ENCODE results near the gene SLC27A5. TPM values are rescaled to one million over a fixed set of nuclear protein-coding genes. Genes with fewer than 3 reads are reported as not detected.

SLC27A5 gene
- total and polyA plus RNA-seq, 2 of the 13 experiments (the other 11 are each of a cell fraction or from before 2014, with no cell fraction given): 30.3 to 40.2 TPM

DNA sequence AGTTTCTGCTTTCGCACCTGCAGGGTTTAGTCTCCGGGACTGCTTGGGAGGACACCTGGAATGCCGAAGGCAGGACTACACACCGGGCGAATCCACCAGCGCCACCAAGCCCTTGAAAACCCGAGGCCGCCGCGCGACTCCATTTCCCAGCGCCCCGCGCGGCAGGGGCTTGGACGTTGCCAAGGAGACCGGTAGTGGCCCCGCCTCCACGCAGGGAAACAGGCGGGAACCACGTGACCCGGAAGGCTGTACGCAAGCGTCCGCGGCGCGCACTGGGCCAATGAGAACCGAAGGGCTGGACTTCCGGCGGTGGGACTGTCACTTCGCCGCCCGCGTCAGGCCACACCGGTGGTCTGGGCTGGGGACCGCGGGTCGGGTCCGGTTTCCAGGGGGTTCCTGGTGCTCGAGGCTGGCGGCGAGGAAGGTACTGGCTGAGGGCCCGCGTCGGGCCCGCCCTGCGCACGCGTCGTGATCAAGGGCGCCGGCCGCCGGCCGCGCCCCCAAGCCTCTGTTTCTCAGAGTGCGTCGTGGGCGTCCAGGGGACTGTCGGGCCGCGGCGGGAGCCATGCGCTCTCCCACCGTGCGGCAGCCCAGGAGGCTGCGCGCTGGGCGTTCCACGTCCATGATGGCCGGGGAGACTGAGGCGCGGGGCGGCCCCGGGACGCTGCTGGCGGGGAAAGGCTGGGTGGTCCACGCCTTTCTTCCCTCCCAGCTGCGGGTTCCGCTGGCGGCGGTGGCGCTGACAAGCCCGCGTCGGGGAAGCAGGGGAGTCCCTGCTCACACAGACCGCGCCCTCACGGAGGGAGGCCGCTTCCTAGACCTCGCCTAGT is 44.8 kb downstream of the SLC27A5 start, which contains the start of gene ZNF324:
ZNF324 (plus strand) TSS at position 321 of the 830 bp plus-strand sequence. CDS start 2,106 bp downstream, outside the sequence.
- peak; percentile 89 for ATAC-seq
- H3K4me3 ChIP-seq (replicated peaks in 1 of 3; ENCODE audit: insufficient read depth in 1 of 3, low read depth in 2 of 3, low read length in 3 of 3): peak within 1 kb of the TSS; percentile 71 to 93 (median 86)
- peaks cover 2 to 11% of the 10 kb centered on the region in 2 experiments; a peak in 3 of 5 replicates for H3K36me3 ChIP-seq (replicated peaks in 1 of 2; ENCODE audit: control insufficient read depth in 1 of 2, insufficient read depth in 2 of 2, low read length in 2 of 2)
- peak within 1 kb of the TSS; percentile 51 for H3K27ac ChIP-seq (ENCODE audit: extremely low read length, insufficient read depth, low read length)
- POLR2A ChIA-PET: interaction anchor here (1.4 kb wide), 1 partner anchor 47 kb away, joined by 4 read pairs; no protein-coding TSS in a partner anchor
- no peaks in the 10 kb centered on the region for H3K9me3 ChIP-seq (ENCODE audit: low read length)
- peak within 1 kb of the TSS; percentile 74 for H3K9ac ChIP-seq (ENCODE audit: insufficient read depth, low read depth, low read length)
- H2AFZ ChIP-seq (ENCODE audit: low read length): peak within 1 kb of the TSS; percentile 80
- intact Hi-C loops (cut with micrococcal nuclease; ENCODE audit: unreplicated experiment): loop anchor here (2.0 to 5.0 kb wide), 4 partner anchors 16 to 140 kb away; partner anchors contain the start of genes ZBTB45, ZNF324B, ZNF584 and ZSCAN22
- CTCF ChIA-PET (ENCODE audit: low intra/inter-chr PET ratio, low total read pairs): no interaction called here
- H3K4me2 ChIP-seq (ENCODE audit: low read depth, low read length): peak within 1 kb of the TSS; percentile 94
- 0% methylated on average over 2 of the region's 92 CpGs for WGBS (ENCODE audit: low lambda C conversion rate)
- no peaks in the 10 kb centered on the region for H3K27me3 ChIP-seq (ENCODE audit: control insufficient read depth in 1 of 2, insufficient read depth in 2 of 2, low read length in 2 of 2)
- in situ Hi-C loops (cut with HindIII; ENCODE audit: extremely low pct_ligation_motif_present, low pct_unique_long_range_greater_than_20kb): no loop called here
- no peaks in the 10 kb centered on the region for H4K20me1 ChIP-seq (ENCODE audit: insufficient read depth, low read length)
- H3K79me2 ChIP-seq (ENCODE audit: insufficient read depth, low read length): peaks cover 6% of the 10 kb centered on the region
- FAIRE-seq: peak; percentile 80
- H3K4me1 ChIP-seq (ENCODE audit: insufficient read depth, low read length): peaks cover 24% of the 10 kb centered on the region
- DNase-seq (ENCODE audit: low spot score): peak; percentile 94
- no TSS peak for BruUV-seq (replicated peaks)
- TF ChIP-seq, protein P1, sequence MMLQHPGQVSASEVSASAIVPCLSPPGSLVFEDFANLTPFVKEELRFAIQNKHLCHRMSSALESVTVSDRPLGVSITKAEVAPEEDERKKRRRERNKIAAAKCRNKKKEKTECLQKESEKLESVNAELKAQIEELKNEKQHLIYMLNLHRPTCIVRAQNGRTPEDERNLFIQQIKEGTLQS (CRISPR knock-in tag; IDR thresholded peaks at IDR 0.05): no peak
- TF ChIP-seq ZNF263 (CRISPR knock-in tag; IDR thresholded peaks at IDR 0.05): no peak
- TF ChIP-seq MEIS2 (CRISPR knock-in tag; IDR thresholded peaks at IDR 0.05): peak; percentile 23; the same call in 1 of the 2 replicates
- TF ChIP-seq ZNF777 (CRISPR knock-in tag; IDR thresholded peaks at IDR 0.05): peak; percentile 73
- no peak for TF ChIP-seq RCOR2 (CRISPR knock-in tag; IDR thresholded peaks at IDR 0.05)
- TF ChIP-seq, protein P2, sequence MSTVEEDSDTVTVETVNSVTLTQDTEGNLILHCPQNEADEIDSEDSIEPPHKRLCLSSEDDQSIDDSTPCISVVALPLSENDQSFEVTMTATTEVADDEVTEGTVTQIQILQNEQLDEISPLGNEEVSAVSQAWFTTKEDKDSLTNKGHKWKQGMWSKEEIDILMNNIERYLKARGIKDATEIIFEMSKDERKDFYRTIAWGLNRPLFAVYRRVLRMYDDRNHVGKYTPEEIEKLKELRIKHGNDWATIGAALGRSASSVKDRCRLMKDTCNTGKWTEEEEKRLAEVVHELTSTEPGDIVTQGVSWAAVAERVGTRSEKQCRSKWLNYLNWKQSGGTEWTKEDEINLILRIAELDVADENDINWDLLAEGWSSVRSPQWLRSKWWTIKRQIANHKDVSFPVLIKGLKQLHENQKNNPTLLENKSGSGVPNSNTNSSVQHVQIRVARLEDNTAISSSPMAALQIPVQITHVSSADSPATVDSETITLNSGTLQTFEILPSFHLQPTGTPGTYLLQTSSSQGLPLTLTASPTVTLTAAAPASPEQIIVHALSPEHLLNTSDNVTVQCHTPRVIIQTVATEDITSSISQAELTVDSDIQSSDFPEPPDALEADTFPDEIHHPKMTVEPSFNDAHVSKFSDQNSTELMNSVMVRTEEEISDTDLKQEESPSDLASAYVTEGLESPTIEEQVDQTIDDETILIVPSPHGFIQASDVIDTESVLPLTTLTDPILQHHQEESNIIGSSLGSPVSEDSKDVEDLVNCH (CRISPR knock-in tag; IDR thresholded peaks at IDR 0.05): no peak
- peak; percentile 98 for TF ChIP-seq ELF1 (CRISPR knock-in tag; IDR thresholded peaks at IDR 0.05)
- TF ChIP-seq, protein P3, sequence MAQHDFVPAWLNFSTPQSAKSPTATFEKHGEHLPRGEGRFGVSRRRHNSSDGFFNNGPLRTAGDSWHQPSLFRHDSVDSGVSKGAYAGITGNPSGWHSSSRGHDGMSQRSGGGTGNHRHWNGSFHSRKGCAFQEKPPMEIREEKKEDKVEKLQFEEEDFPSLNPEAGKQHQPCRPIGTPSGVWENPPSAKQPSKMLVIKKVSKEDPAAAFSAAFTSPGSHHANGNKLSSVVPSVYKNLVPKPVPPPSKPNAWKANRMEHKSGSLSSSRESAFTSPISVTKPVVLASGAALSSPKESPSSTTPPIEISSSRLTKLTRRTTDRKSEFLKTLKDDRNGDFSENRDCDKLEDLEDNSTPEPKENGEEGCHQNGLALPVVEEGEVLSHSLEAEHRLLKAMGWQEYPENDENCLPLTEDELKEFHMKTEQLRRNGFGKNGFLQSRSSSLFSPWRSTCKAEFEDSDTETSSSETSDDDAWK (CRISPR knock-in tag; IDR thresholded peaks at IDR 0.05): no peak
- no peak for TF ChIP-seq ZNF296 (CRISPR knock-in tag; conservative IDR thresholded peaks at IDR 0.05)
- TF ChIP-seq TGIF2 (CRISPR knock-in tag; IDR thresholded peaks at IDR 0.05): peak; percentile 83; the same call in 1 of the 2 replicates
- TF ChIP-seq ZNF496 (CRISPR knock-in tag; IDR thresholded peaks at IDR 0.05; ENCODE audit: insufficient replicate concordance): no peak
- no peak for TF ChIP-seq SMAD9 (CRISPR knock-in tag; IDR thresholded peaks at IDR 0.05)
- TF ChIP-seq ZNF253 (CRISPR knock-in tag; IDR thresholded peaks at IDR 0.05; ENCODE audit: borderline replicate concordance): no peak
- peak; percentile 6 for TF ChIP-seq MED8 (CRISPR knock-in tag; IDR thresholded peaks at IDR 0.05; ENCODE audit: insufficient replicate concordance)
- peak; percentile 86 for TF ChIP-seq GABPA (IDR thresholded peaks at IDR 0.05; ENCODE audit: low read depth, low read length)
- TF ChIP-seq GABPA (CRISPR knock-in tag; IDR thresholded peaks at IDR 0.05; ENCODE audit: low read depth): peak; percentile 93
- TF ChIP-seq ZFX (CRISPR knock-in tag; IDR thresholded peaks at IDR 0.05; ENCODE audit: low read depth): peak; percentile 77
- TF ChIP-seq KLF9 (CRISPR knock-in tag; IDR thresholded peaks at IDR 0.05; ENCODE audit: low read depth): no peak
- TF ChIP-seq ZBTB7B (CRISPR knock-in tag; IDR thresholded peaks at IDR 0.05): peak; percentile 71
- no peak for TF ChIP-seq ARNT (IDR thresholded peaks at IDR 0.05)
- peak; percentile 39 for TF ChIP-seq XRCC5 (optimal IDR thresholded peaks at IDR 0.05; ENCODE audit: low read length)
- TF ChIP-seq KDM2A (CRISPR knock-in tag; IDR thresholded peaks at IDR 0.05; ENCODE audit: borderline replicate concordance, low read depth): peak; percentile 78
- TF ChIP-seq RFXANK (CRISPR knock-in tag; IDR thresholded peaks at IDR 0.05): 0 out of 2 replicates have a peak, but pooled peaks have one; percentile 60
- TF ChIP-seq ZFY (CRISPR knock-in tag; IDR thresholded peaks at IDR 0.05): peak; percentile 81

Measured in HepG2 (cell line).